Measurements from ENCODE around the gene COMT. TPM values are rescaled to one million over a fixed set of nuclear protein-coding genes. Genes with fewer than 3 reads are reported as not detected.

Gene COMT
- total and polyA plus RNA-seq, 3 donors from 2014 or later, result 147 to 427 (median 278) TPM

GRCh38 chr22:19903031-19903430 is 38.5 kb upstream of the COMT start:
- no peaks in the 10 kb centered on the region for H3K27me3 ChIP-seq
- peaks cover 7% of the 10 kb centered on the region for H3K4me1 ChIP-seq
- intact Hi-C loops (cut with DNase I; ENCODE audit: low total_unique reads), result no loop called here
- H3K27ac ChIP-seq, result no peak overlapping the region
- DNase-seq, result no peak
- no peaks in the 10 kb centered on the region for H3K9me3 ChIP-seq
- TF ChIP-seq POLR2A (IDR thresholded peaks at IDR 0.05) (no peak), CTCF (IDR thresholded peaks at IDR 0.05) (no peak)
- WGBS, 2 donors, result 69 to 81% methylated on average over 8 to 9 of the region's 9 CpGs
- H3K4me3 ChIP-seq, result no peak overlapping the region
- no peaks in the 10 kb centered on the region for H3K36me3 ChIP-seq (ENCODE audit: low read depth, missing control alignments)

- Histone ChIP-seq H3K36me3 (ENCODE audit: low read depth, missing control alignments) (no peaks in the 10 kb centered on the region), H3K9me3 (no peaks in the 10 kb centered on the region), H3K4me1 (peaks cover 7% of the 10 kb centered on the region), H3K27me3 (no peaks in the 10 kb centered on the region), H3K27ac (no peak overlapping the region), H3K4me3 (no peak overlapping the region)
- no peak for DNase-seq
- 79 to 86% methylated on average over 12 of the region's 12 CpGs for WGBS, 2 donors
- no peak for TF ChIP-seq CTCF (IDR thresholded peaks at IDR 0.05)
- no peak for TF ChIP-seq POLR2A (IDR thresholded peaks at IDR 0.05)
- intact Hi-C loops (cut with DNase I; ENCODE audit: low total_unique reads), result no loop called here
These were observed 38.1 kb upstream of the COMT start for GRCh38 chr22:19903513-19903912.

- DNase-seq, result no peak
- peaks cover 7% of the 10 kb centered on the region for H3K4me1 ChIP-seq
- no peaks in the 10 kb centered on the region for H3K36me3 ChIP-seq (ENCODE audit: low read depth, missing control alignments)
- WGBS, 2 donors, result 84 to 92% methylated on average over 3 to 16 of the region's 16 CpGs
- H3K27ac ChIP-seq, result no peak overlapping the region
- H3K27me3 ChIP-seq, result no peaks in the 10 kb centered on the region
- intact Hi-C loops (cut with DNase I; ENCODE audit: low total_unique reads), result no loop called here
- H3K9me3 ChIP-seq, result no peaks in the 10 kb centered on the region
- no peak overlapping the region for H3K4me3 ChIP-seq
- TF ChIP-seq POLR2A (IDR thresholded peaks at IDR 0.05) (no peak), CTCF (IDR thresholded peaks at IDR 0.05) (no peak)
These were observed 37.3 kb upstream of the COMT start for GRCh38 chr22:19904174-19904856.

- 59 to 73% methylated on average over 7 of the region's 7 CpGs for WGBS, 2 donors
- DNase-seq, result no peak
- H3K36me3 ChIP-seq (ENCODE audit: low read depth, missing control alignments), result no peaks in the 10 kb centered on the region
These were observed 36.6 kb upstream of the COMT start for GRCh38 chr22:19904935-19905334.

More at GRCh38 chr22:19904935-19905334, 36.6 kb upstream of the COMT start:
- Histone ChIP-seq H3K4me3 (no peak overlapping the region), H3K27ac (no peak overlapping the region), H3K27me3 (no peaks in the 10 kb centered on the region), H3K4me1 (peaks cover 7% of the 10 kb centered on the region), H3K9me3 (no peaks in the 10 kb centered on the region)
- intact Hi-C loops (cut with DNase I; ENCODE audit: low total_unique reads), result no loop called here
- TF ChIP-seq POLR2A (IDR thresholded peaks at IDR 0.05) (no peak), CTCF (IDR thresholded peaks at IDR 0.05) (no peak)
